ENCODE data around the gene CHL1. TPM values are rescaled to one million over a fixed set of nuclear protein-coding genes. Genes with fewer than 3 reads are reported as not detected.

CHL1 gene
- total and polyA plus RNA-seq, 2 of the 8 experiments (the other 6 are each of a cell fraction or from before 2014, with no cell fraction given), result 0.05 to 0.99 TPM

- H2BK12ac ChIP-seq (ENCODE audit: low read depth, low read length), result no peak overlapping the region
- H3K4ac ChIP-seq (replicated peaks; ENCODE audit: insufficient read length, low read depth, low read length), result no peak overlapping the region
- H4K91ac ChIP-seq (replicated peaks; ENCODE audit: insufficient read length, low read length), result no peak overlapping the region
- H2AFZ ChIP-seq (ENCODE audit: low read length), result no peak overlapping the region
- no peak overlapping the region for H4K5ac ChIP-seq (ENCODE audit: insufficient read length, low read depth, low read length)
- no peaks in the 10 kb centered on the region for H3K4me1 ChIP-seq (replicated peaks in 1 of 4; ENCODE audit: control insufficient read depth in 3 of 4, insufficient read depth in 4 of 4, low read length in 3 of 4)
- H2BK15ac ChIP-seq (ENCODE audit: low read length), result no peak overlapping the region
- no peaks in the 10 kb centered on the region for H3K9me3 ChIP-seq (ENCODE audit: insufficient read depth in 2 of 2, low read depth in 1 of 2, low read length in 1 of 2)
- H3K4me3 ChIP-seq (ENCODE audit: extremely low read depth in 1 of 4, insufficient read depth in 2 of 4, low read depth in 3 of 4, low read length in 4 of 4), result no peak overlapping the region
- no peak for DNase-seq (ENCODE audit: low read depth in 1 of 2, low spot score in 2 of 2)
- TF ChIP-seq BCL11A (IDR thresholded peaks at IDR 0.05; ENCODE audit: low read depth in 2 of 2, low read length in 2 of 2) (no peak), SIRT6 (IDR thresholded peaks at IDR 0.05; ENCODE audit: low read length) (no peak), SP4 (IDR thresholded peaks at IDR 0.05; ENCODE audit: low read length) (no peak), E2F6 (IDR thresholded peaks at IDR 0.05) (no peak), SRF (IDR thresholded peaks at IDR 0.05; ENCODE audit: low read depth, low read length) (no peak), HDAC6 (IDR thresholded peaks at IDR 0.05; ENCODE audit: low read depth, low read length) (no peak), TBP (IDR thresholded peaks at IDR 0.05; ENCODE audit: low read depth, low read length) (no peak), TAF7 (optimal IDR thresholded peaks at IDR 0.05; ENCODE audit: borderline replicate concordance, low read depth, low read length) (no peak), HDAC2 (IDR thresholded peaks at IDR 0.05; ENCODE audit: borderline replicate concordance in 1 of 2, low read depth in 2 of 2, low read length in 2 of 2) (no peak)
- no peak overlapping the region for H3K9ac ChIP-seq (replicated peaks in 1 of 4; ENCODE audit: extremely low read depth in 1 of 4, low read depth in 3 of 4, low read length in 3 of 4)
- H3K79me1 ChIP-seq (ENCODE audit: low read depth, low read length), result no peaks in the 10 kb centered on the region
- H4K8ac ChIP-seq (ENCODE audit: extremely low read depth, insufficient read depth, low read length), result no peak overlapping the region
- H3K4me2 ChIP-seq (ENCODE audit: insufficient read depth in 1 of 2, low read depth in 2 of 2, low read length in 2 of 2), result no peak overlapping the region
- no peak overlapping the region for H2AK5ac ChIP-seq (ENCODE audit: low read depth, low read length)
- H2BK120ac ChIP-seq (replicated peaks; ENCODE audit: low read depth, low read length), result no peak overlapping the region
- H4K20me1 ChIP-seq (replicated peaks in 1 of 2; ENCODE audit: control insufficient read depth in 1 of 2, insufficient read depth in 2 of 2, low read length in 2 of 2), result no peaks in the 10 kb centered on the region
- H3K79me2 ChIP-seq (ENCODE audit: control insufficient read depth in 1 of 2, insufficient read depth in 2 of 2, low read length in 2 of 2), result no peaks in the 10 kb centered on the region
- no peaks in the 10 kb centered on the region for H3K36me3 ChIP-seq (ENCODE audit: control insufficient read depth in 2 of 4, insufficient read depth in 4 of 4, low read length in 3 of 4)
- ChIA-PET CTCF (ENCODE audit: partially characterized antibody) (no interaction called here), POLR2A (ENCODE audit: partially characterized antibody) (no interaction called here)
- no peak overlapping the region for H3K56ac ChIP-seq (replicated peaks; ENCODE audit: insufficient read length, low read depth, low read length)
- H3K14ac ChIP-seq (ENCODE audit: insufficient read length), result no peak overlapping the region
- no peak overlapping the region for H2BK5ac ChIP-seq (ENCODE audit: low read depth, low read length)
- no peak overlapping the region for H3K27ac ChIP-seq (ENCODE audit: low read depth, low read length)
- H3K27me3 ChIP-seq (replicated peaks in 1 of 4; ENCODE audit: control insufficient read depth in 3 of 4, extremely low read depth in 1 of 4, insufficient read depth in 3 of 4, low read length in 3 of 4), result no peaks in the 10 kb centered on the region
- no peak overlapping the region for H3K18ac ChIP-seq (ENCODE audit: extremely low read depth, low read length)
- 88% methylated on average over 2 of the region's 2 CpGs; no CpG with 5 or more reads in 1 of the 2 experiments for WGBS, 2 experiments (ENCODE audit: extremely low coverage in 1 of 2, insufficient coverage in 1 of 2, insufficient read length in 1 of 2, insufficient replicate concordance in 2 of 2, low coverage in 1 of 2, low lambda C conversion rate in 2 of 2, missing lambda C conversion rate in 1 of 2)
- FAIRE-seq, result no peak
- no peak overlapping the region for H3K23ac ChIP-seq (ENCODE audit: insufficient read length)
- H2BK20ac ChIP-seq (ENCODE audit: low read length), result no peak overlapping the region
- no peaks in the 10 kb centered on the region for H3K23me2 ChIP-seq (ENCODE audit: low read depth, low read length)
These were observed 122.3 kb downstream of the CHL1 start for GRCh38 chr3:318903-319302.
